Spleen (tissue), 3 donors: ENCODE results near the gene FAM171A2.

Source experiments
- POLR2A ChIP-seq, 3 donors: fragments of 450-650 bp; IDR thresholded peaks; one replicate each; pipeline ENCODE4 v1.5.1; 2017; ENCODE audit warnings: antibody characterized with exemption in 3 of 3, mild to moderate bottlenecking in 1 of 3
- POLR2AphosphoS5 ChIP-seq, 3 donors: sonication (generic); formaldehyde crosslinking; IDR thresholded peaks; one replicate each; pipeline ENCODE4 v1.5.1; 2017; ENCODE audit warnings: antibody characterized with exemption in 3 of 3

DNA sequence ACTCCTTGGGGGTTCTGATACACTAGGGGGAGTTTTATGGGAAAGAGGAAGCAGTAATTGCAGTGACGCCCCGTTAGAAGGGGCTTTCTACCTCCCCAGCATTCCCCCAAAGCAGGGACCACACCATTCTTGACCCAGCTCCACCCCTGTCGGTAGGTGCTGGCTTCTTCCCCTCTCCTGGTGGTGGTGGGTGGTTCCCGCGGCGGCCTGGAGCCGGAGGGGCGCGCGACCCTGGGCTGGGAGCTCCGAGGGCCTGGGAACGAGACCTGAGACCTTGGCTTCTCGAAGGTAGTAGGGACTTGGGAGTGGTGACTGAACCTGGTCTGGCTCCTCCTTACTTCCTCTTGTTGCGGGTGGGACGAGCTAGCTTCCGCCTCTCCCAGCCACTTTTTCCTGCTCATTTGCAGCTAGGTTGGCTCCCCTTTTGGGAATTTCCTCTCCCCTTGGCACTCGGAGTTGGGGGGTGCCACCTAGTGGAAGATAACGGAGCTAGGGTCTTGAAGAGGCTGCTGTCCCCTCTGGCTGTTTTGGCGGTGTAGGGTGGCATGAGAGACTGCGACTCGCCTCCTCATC lies 18.1 kb downstream of the FAM171A2 start:
- TF ChIP-seq POLR2A (IDR thresholded peaks at IDR 0.05) (no peak), POLR2AphosphoS5 (IDR thresholded peaks at IDR 0.05) (no peak)
